GM12878 (cell line): ENCODE data around the gene TXNDC17. TPM values are rescaled to one million over a fixed set of nuclear protein-coding genes. Genes with fewer than 3 reads are reported as not detected.
A peak's percentile ranks its signal among the peaks of the same experiment; 100 is the strongest.

Experiments
- ATAC-seq: fragments of 200-7000 bp; cut with Tn5 transposase; 3 replicates; pipeline ENCODE4 v1.9.1; 2020; ENCODE audit warnings: mild to moderate bottlenecking, moderate library complexity
- BruUV-seq: library from RNA; stranded (reverse); fragments of 400-500 nt; replicated peaks from 2 replicates; lab custom pipeline; 2021; lab: Mats Ljungman, UMichigan
- CTCF ChIA-PET: fragments of 300-600 bp; sonication (Branson Sonifier 250); formaldehyde crosslinking; extraction: SDS; loops from one replicate; lab custom pipeline; 2021; ENCODE audit warnings: inconsistent platforms; lab: Yijun Ruan, JAX
- POLR2A ChIA-PET: fragments of 350-600 bp; formaldehyde crosslinking; extraction: SDS; loops from one replicate; lab custom pipeline; 2021; ENCODE audit warnings: inconsistent platforms; lab: Charles Lee
- RAD21 ChIA-PET: fragments of 300-600 bp; sonication (Branson Sonifier 250); formaldehyde crosslinking; loops from one replicate; lab custom pipeline; 2023; ENCODE audit warnings: antibody characterized with exemption; ENCODE audit not compliant: unreplicated experiment; lab: Charles Lee
- SMC1A ChIA-PET: fragments of 300-600 bp; sonication (Branson Sonifier 250); formaldehyde crosslinking; loops from one replicate; lab custom pipeline; 2023; ENCODE audit not compliant: unreplicated experiment, uncharacterized antibody; lab: Charles Lee
- DNase-seq: peaks from one replicate; pipeline ENCODE4 v3.0.0-alpha.2; 2011; ENCODE audit warnings: low read depth, low spot score
- FAIRE-seq: peaks from 3 replicates; lab custom pipeline; 2011; peaks lifted over from hg19 to GRCh38; lab: Jason Lieb, UNC
- H2AFZ ChIP-seq: 2 replicates; pipeline ENCODE4 v1.6.0; 2011; ENCODE audit warnings: low read depth, low read length, control low read depth; ENCODE audit not compliant: control insufficient read depth
- H3K27ac ChIP-seq: 2 replicates; pipeline ENCODE4 v1.5.1; 2011; ENCODE audit warnings: control low read depth; ENCODE audit not compliant: control insufficient read depth, insufficient read depth
- H3K27me3 ChIP-seq, 2 experiments: replicated peaks in 1 of 2; 2 replicates each; pipeline versions ENCODE4 v1.6.0 to v1.6.1; 2011; ENCODE audit warnings: low read length in 1 of 2; ENCODE audit not compliant: control insufficient read depth in 2 of 2, insufficient read depth in 2 of 2
- H3K36me3 ChIP-seq, 2 experiments: 2 replicates each; pipeline ENCODE4 v1.5.1; 2011; ENCODE audit warnings: low read length in 1 of 2; ENCODE audit not compliant: control insufficient read depth in 2 of 2, insufficient read depth in 2 of 2
- H3K4me1 ChIP-seq: 2 replicates; pipeline ENCODE4 v1.6.1; 2011; ENCODE audit warnings: mild to moderate bottlenecking, low read length, moderate library complexity, mixed read lengths; ENCODE audit not compliant: control insufficient read depth, insufficient read depth
- H3K4me2 ChIP-seq: 2 replicates; pipeline ENCODE4 v1.6.0; 2011; ENCODE audit warnings: control low read depth; ENCODE audit not compliant: control insufficient read depth, insufficient read depth
- H3K4me3 ChIP-seq: fragments of 200-600 bp; sonication (generic); 2 replicates; pipeline ENCODE4 v1.5.1; 2016
- H3K79me2 ChIP-seq: 2 replicates; pipeline ENCODE4 v1.6.0; 2011; ENCODE audit warnings: low read length; ENCODE audit not compliant: control insufficient read depth, insufficient read depth
- H3K9ac ChIP-seq: 2 replicates; pipeline ENCODE4 v1.8.0; 2011; ENCODE audit warnings: low read length, control low read depth, mixed read lengths; ENCODE audit not compliant: control insufficient read depth, insufficient read depth
- H3K9me3 ChIP-seq: replicated peaks from 3 replicates; pipeline ENCODE4 v1.5.1; 2011; ENCODE audit warnings: mild to moderate bottlenecking, low read length; ENCODE audit not compliant: control insufficient read depth, insufficient read depth
- H4K20me1 ChIP-seq: 2 replicates; pipeline ENCODE4 v1.6.0; 2011; ENCODE audit not compliant: control insufficient read depth, insufficient read depth
- ATF7 ChIP-seq: fragments of 450-650 bp; IDR thresholded peaks from 2 replicates; pipeline ENCODE4 v1.6.1; 2016; ENCODE audit warnings: low read depth, mild to moderate bottlenecking
- BACH1 ChIP-seq: fragments of 450-650 bp; IDR thresholded peaks from 2 replicates; pipeline ENCODE4 v1.6.1; 2017; ENCODE audit warnings: mild to moderate bottlenecking, borderline replicate concordance
- EZH2 ChIP-seq: IDR thresholded peaks from 2 replicates; pipeline ENCODE4 v1.6.1; 2012; ENCODE audit warnings: low read depth, mild to moderate bottlenecking, control low read depth, inconsistent platforms, low read length, borderline replicate concordance; ENCODE audit not compliant: control insufficient read depth
- FOXK2 ChIP-seq: fragments of 450-650 bp; IDR thresholded peaks from 2 replicates; pipeline ENCODE4 v1.6.1; 2017; ENCODE audit warnings: mild to moderate bottlenecking, moderate library complexity
- IKZF2 ChIP-seq, 2 experiments: fragments of 450-650 bp; IDR thresholded peaks; 2 replicates each; pipeline ENCODE4 v1.6.1; 2017; ENCODE audit warnings: mild to moderate bottlenecking in 2 of 2, moderate library complexity in 2 of 2
- JUND ChIP-seq: IDR thresholded peaks from 2 replicates; pipeline ENCODE4 v1.6.1; 2012; ENCODE audit warnings: low read depth, mild to moderate bottlenecking, low read length, improper control_type of control experiment, moderate library complexity
- MEF2B ChIP-seq: fragments of 450-650 bp; IDR thresholded peaks from 2 replicates; pipeline ENCODE4 v1.6.1; 2018; ENCODE audit warnings: mild to moderate bottlenecking, moderate library complexity; ENCODE audit not compliant: partially characterized antibody, poor library complexity, severe bottlenecking
- POLR2AphosphoS5 ChIP-seq: IDR thresholded peaks from 2 replicates; pipeline ENCODE4 v1.6.1; 2011; ENCODE audit warnings: mild to moderate bottlenecking, low read length, inconsistent platforms
- RCOR1 ChIP-seq: conservative IDR thresholded peaks from 2 replicates; pipeline ENCODE4 v1.6.1; 2012; ENCODE audit warnings: low read depth, low read length, improper control_type of control experiment
- SMARCA5 ChIP-seq: fragments of 450-650 bp; IDR thresholded peaks from 2 replicates; pipeline ENCODE4 v1.6.1; 2017; ENCODE audit warnings: mild to moderate bottlenecking
- TCF12 ChIP-seq: IDR thresholded peaks from 2 replicates; pipeline ENCODE4 v1.6.1; 2011; ENCODE audit warnings: low read depth, mild to moderate bottlenecking, low read length
- WGBS: methylation state at CpG from one replicate; pipeline ENCODE4 v1.1.6; 2016; ENCODE audit warnings: low lambda C conversion rate; ENCODE audit not compliant: insufficient replicate concordance, insufficient coverage; ENCODE audit errors: missing lambda C conversion rate; 5-methylcytosine and 5-hydroxymethylcytosine counted together
- in situ Hi-C: fragments of 300-500 bp; cut with MboI; formaldehyde crosslinking; loops from 9 replicates; pipeline ENCODE4 v1.14.3; 2018; ENCODE audit warnings: mixed read lengths
- intact Hi-C: fragments of 100-400 bp; cut with micrococcal nuclease; formaldehyde crosslinking; loops from one replicate; pipeline ENCODE4 v1.14.2; 2022; ENCODE audit not compliant: unreplicated experiment
- polyA plus RNA-seq, 11 experiments: library from polyadenylated mRNA; depleted of rRNA in 4 of 11; unstranded in 6 of 11; stranded (reverse) in 5 of 11; fragments of >200 nt; fragmentation: Nextera tagmentation in 4 of 11; fragmentation: Illumina TruSeq in 1 of 11; extraction: Ambion mirVana in 4 of 11; extraction: Trizol in 1 of 11; gene quantifications; 1 replicate in 1 of 11; 2 replicates in 10 of 11; pipeline versions ENCODE4 v1.2.1 to v1.2.3, GENCODE V29; 2011 to 2016; ENCODE audit warnings: inconsistent platforms in 2 of 11, missing spikeins in 2 of 11, low read depth in 1 of 11
- total RNA-seq, 4 experiments: library from RNA; depleted of rRNA in 3 of 4; stranded (reverse); fragments of >200 nt in 3 of 4; fragmentation: Illumina TruSeq in 1 of 4; extraction: Trizol in 1 of 4; gene quantifications; 2 replicates each; pipeline versions ENCODE4 v1.2.1 to v1.2.3, GENCODE V29; 2013 to 2021

The TXNDC17 gene
- total and polyA plus RNA-seq, 10 of the 15 experiments (the other 5 are each of a cell fraction or from before 2014, with no cell fraction given): 124 to 957 (median 216) TPM

GRCh38 chr17:6641247-6641863 is 495 bp downstream of the TXNDC17 start:
- H3K9ac ChIP-seq: peak overlapping the region; percentile 84
- peak overlapping the region; percentile 87 for H3K4me3 ChIP-seq
- peak; percentile 17 for ATAC-seq
- RAD21 ChIA-PET: no interaction called here
- POLR2A ChIA-PET: interaction anchor here (0.8 to 2.0 kb wide), 3 partner anchors 9 to 16 kb away, joined by 3 to 11 read pairs (median 5); partner anchors contain the start of gene MED31
- peak overlapping the region; percentile 83 for H3K4me2 ChIP-seq
- TSS peak; percentile 80 for BruUV-seq
- TF ChIP-seq FOXK2: peak; percentile 30; the same call in 1 of the 2 replicates
- TF ChIP-seq POLR2AphosphoS5: no peak
- no peak for TF ChIP-seq MEF2B
- TF ChIP-seq IKZF2 (IDR thresholded peaks at IDR 0.05): 0 out of 4 replicates have a peak, but pooled peaks of 1 of the 2 experiments have one; percentile 1
- no peak for TF ChIP-seq JUND
- no peak for TF ChIP-seq SMARCA5
- 0 out of 2 replicates have a peak, but pooled peaks have one; percentile 6 for TF ChIP-seq ATF7
- TF ChIP-seq EZH2: no peak
- TF ChIP-seq TCF12: no peak
- no peak for TF ChIP-seq RCOR1
- no peak for TF ChIP-seq BACH1
- TF ChIP-seq, all 136 proteins: peak for 3
- Histone ChIP-seq H3K36me3 (peaks cover 0 to 12% of the 10 kb centered on the region in 2 experiments; a peak in 1 of 4 replicates), H2AFZ (peak overlapping the region; percentile 96), H3K9me3 (no peaks in the 10 kb centered on the region), H3K4me1 (peaks cover 11% of the 10 kb centered on the region; the same call in 1 of the 2 replicates), H3K79me2 (peaks cover 33% of the 10 kb centered on the region), H3K27ac (peak overlapping the region; percentile 83), H4K20me1 (no peaks in the 10 kb centered on the region), H3K27me3 (no peaks in the 10 kb centered on the region)
- in situ Hi-C loops (no loop called here), intact Hi-C loops (no loop called here)
- 3% methylated on average over 20 of the region's 20 CpGs for WGBS
- SMC1A ChIA-PET: interaction anchor here (0.7 to 2.1 kb wide), 3 partner anchors 9 to 168 kb away, joined by 3 to 8 read pairs (median 6); partner anchors contain the start of genes C17orf100 and MED31
- no peak for FAIRE-seq
- CTCF ChIA-PET: interaction anchor here (2.2 kb wide), 1 partner anchor 168 kb away, joined by 9 read pairs; no protein-coding TSS in a partner anchor
- DNase-seq: no peak
